Trophoblast cell (in vitro differentiated cells and primary cell): ENCODE data around the gene ADGRG2.

Experiments used
- DNase-seq, 2 donors: peaks; one replicate each; pipeline ENCODE4 v3.0.0-alpha.2; 2016
- H2AFZ ChIP-seq: 2 replicates; pipeline ENCODE4 v1.6.1; 2013; ENCODE audit warnings: low read length, moderate library complexity, mild to moderate bottlenecking; ENCODE audit not compliant: insufficient read depth, poor library complexity
- H2AK5ac ChIP-seq: 2 replicates; pipeline ENCODE4 v1.6.1; 2013; ENCODE audit warnings: mild to moderate bottlenecking, low read length
- H2BK120ac ChIP-seq: 2 replicates; pipeline ENCODE4 v1.6.1; 2013; ENCODE audit warnings: low read length, mild to moderate bottlenecking, moderate library complexity; ENCODE audit not compliant: insufficient read depth, poor library complexity
- H2BK12ac ChIP-seq: 2 replicates; pipeline ENCODE4 v1.6.1; 2013; ENCODE audit warnings: mild to moderate bottlenecking, low read length, moderate library complexity
- H2BK5ac ChIP-seq: 2 replicates; pipeline ENCODE4 v1.6.1; 2013; ENCODE audit warnings: low read length, low read depth, moderate library complexity, mild to moderate bottlenecking; ENCODE audit not compliant: poor library complexity
- H3K14ac ChIP-seq: 2 replicates; pipeline ENCODE4 v1.6.1; 2013; ENCODE audit warnings: mild to moderate bottlenecking, low read length
- H3K18ac ChIP-seq: 2 replicates; pipeline ENCODE4 v1.6.1; 2013; ENCODE audit warnings: mild to moderate bottlenecking, low read length
- H3K23ac ChIP-seq: 2 replicates; pipeline ENCODE4 v1.6.1; 2013; ENCODE audit warnings: low read length
- H3K27ac ChIP-seq: 2 replicates; pipeline ENCODE4 v1.5.1; 2013; ENCODE audit warnings: low read depth, mild to moderate bottlenecking, inconsistent platforms, low read length, moderate library complexity
- H3K27me3 ChIP-seq: 2 replicates; pipeline ENCODE4 v1.6.1; 2013; ENCODE audit warnings: inconsistent platforms, mild to moderate bottlenecking, low read length, moderate library complexity; ENCODE audit not compliant: insufficient read depth
- H3K36me3 ChIP-seq, 2 experiments: 1 replicate in 1 of 2; 2 replicates in 1 of 2; pipeline ENCODE4 v1.6.1; 2013; ENCODE audit warnings: low read length in 2 of 2, mild to moderate bottlenecking in 2 of 2, moderate library complexity in 1 of 2; ENCODE audit not compliant: insufficient read depth in 2 of 2, control insufficient read depth in 1 of 2
- H3K4ac ChIP-seq: 2 replicates; pipeline ENCODE4 v1.6.1; 2013; ENCODE audit warnings: low read depth, mild to moderate bottlenecking, low read length, moderate library complexity
- H3K4me1 ChIP-seq, 2 experiments: 1 replicate in 1 of 2; 2 replicates in 1 of 2; pipeline ENCODE4 v1.6.1; 2013; ENCODE audit warnings: low read length in 2 of 2, mild to moderate bottlenecking in 2 of 2, moderate library complexity in 1 of 2; ENCODE audit not compliant: insufficient read depth in 2 of 2, control insufficient read depth in 1 of 2
- H3K4me2 ChIP-seq: 2 replicates; pipeline ENCODE4 v1.6.1; 2013; ENCODE audit warnings: inconsistent platforms, mild to moderate bottlenecking, low read length, moderate library complexity
- H3K4me3 ChIP-seq: 2 replicates; pipeline ENCODE4 v1.5.1; 2013; ENCODE audit warnings: mild to moderate bottlenecking, low read depth, low read length, inconsistent platforms
- H3K79me1 ChIP-seq: one replicate; pipeline ENCODE4 v1.6.1; 2013; ENCODE audit warnings: low read length
- H3K79me2 ChIP-seq: 2 replicates; pipeline ENCODE4 v1.6.1; 2013; ENCODE audit warnings: low read length, mild to moderate bottlenecking; ENCODE audit not compliant: control insufficient read depth, insufficient read depth, poor library complexity
- H3K9ac ChIP-seq: 2 replicates; pipeline ENCODE4 v1.6.1; 2013; ENCODE audit warnings: mild to moderate bottlenecking, low read length
- H3K9me3 ChIP-seq: 2 replicates; pipeline ENCODE4 v1.6.1; 2013; ENCODE audit warnings: low read depth, mild to moderate bottlenecking, control low read depth, inconsistent platforms, low read length; ENCODE audit not compliant: insufficient read depth
- H4K12ac ChIP-seq: 2 replicates; pipeline ENCODE4 v1.6.1; 2013; ENCODE audit warnings: low read depth, mild to moderate bottlenecking, low read length, moderate library complexity
- H4K8ac ChIP-seq: 2 replicates; pipeline ENCODE4 v1.6.1; 2013; ENCODE audit warnings: low read depth, mild to moderate bottlenecking, low read length, moderate library complexity
- H4K91ac ChIP-seq: one replicate; pipeline ENCODE4 v1.6.1; 2013; ENCODE audit warnings: low read depth, mild to moderate bottlenecking, low read length, moderate library complexity
- WGBS: extraction: QIAGEN DNeasy Blood & Tissue Kit; methylation state at CpG from one replicate; pipeline ENCODE4 v1.1.7; 2013; ENCODE audit warnings: missing lambda C conversion rate; ENCODE audit not compliant: insufficient read length, insufficient coverage; ENCODE audit errors: extremely low coverage; 5-methylcytosine and 5-hydroxymethylcytosine counted together

ADGRG2 gene

DNA sequence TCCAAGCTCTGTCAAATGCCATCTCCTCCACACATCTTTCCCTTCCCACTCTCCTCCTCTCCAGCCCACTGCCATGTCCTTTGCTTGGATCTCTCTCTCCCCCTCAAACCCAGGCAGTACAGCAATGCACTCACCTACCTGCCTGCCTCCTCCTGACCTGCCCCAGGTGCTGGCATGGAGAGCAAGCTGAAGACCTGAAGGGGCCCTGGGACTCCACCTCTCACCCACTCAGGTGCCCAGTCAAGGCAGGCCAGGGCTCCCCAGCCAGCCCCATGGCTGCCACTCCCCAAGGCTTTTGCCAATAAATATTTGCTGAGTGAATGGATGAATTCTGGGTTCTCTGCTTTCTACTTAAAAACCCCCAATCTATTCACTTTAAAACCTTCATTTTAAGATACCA, 125.7 kb downstream of the ADGRG2 start:
- Histone ChIP-seq H3K36me3 (no peaks in the 10 kb centered on the region), H3K27me3 (no peaks in the 10 kb centered on the region), H3K4ac (peak overlapping the region; percentile 75), H3K79me2 (no peaks in the 10 kb centered on the region), H3K9me3 (no peaks in the 10 kb centered on the region), H3K18ac (no peak overlapping the region), H3K14ac (peak overlapping the region; percentile 53), H3K4me1 (peaks cover 4% of the 10 kb centered on the region in 2 experiments), H3K79me1 (peaks cover 3% of the 10 kb centered on the region), H2AFZ (peak overlapping the region; percentile 83), H2BK120ac (peak overlapping the region; percentile 68), H3K4me2 (no peak overlapping the region), H4K12ac (peak overlapping the region; percentile 26), H2AK5ac (peak overlapping the region; percentile 72), H2BK12ac (peak overlapping the region; percentile 77), H3K23ac (no peak overlapping the region), H3K27ac (no peak overlapping the region), H3K4me3 (no peak overlapping the region), H2BK5ac (no peak overlapping the region), H3K9ac (no peak overlapping the region), H4K8ac (peak overlapping the region; percentile 78), H4K91ac (peak overlapping the region; percentile 87)
- DNase-seq: no peak

- Histone ChIP-seq H3K23ac (no peak overlapping the region), H2BK120ac (peak overlapping the region; percentile 66), H2BK12ac (no peak overlapping the region), H3K14ac (no peak overlapping the region), H2AFZ (no peak overlapping the region), H3K4me2 (no peak overlapping the region), H3K9me3 (no peaks in the 10 kb centered on the region), H3K79me2 (no peaks in the 10 kb centered on the region), H3K27me3 (no peaks in the 10 kb centered on the region), H3K4me1 (peaks cover 4% of the 10 kb centered on the region in 2 experiments), H4K91ac (no peak overlapping the region), H3K4ac (no peak overlapping the region), H3K36me3 (no peaks in the 10 kb centered on the region), H4K8ac (no peak overlapping the region), H3K27ac (peak overlapping the region; percentile 65), H3K79me1 (peaks cover 3% of the 10 kb centered on the region), H3K18ac (no peak overlapping the region), H3K9ac (no peak overlapping the region), H2BK5ac (no peak overlapping the region), H3K4me3 (no peak overlapping the region), H2AK5ac (no peak overlapping the region), H4K12ac (no peak overlapping the region)
- no CpG with 5 or more reads among the region's 3 CpGs for WGBS
- DNase-seq: peak; percentile 12 to 86
These were observed 127.0 kb downstream of the ADGRG2 start for GRCh38 chrX:18995221-18995620.

- Histone ChIP-seq H3K4me3 (no peak overlapping the region), H3K27ac (peak overlapping the region; percentile 65), H3K4me1 (peaks cover 4% of the 10 kb centered on the region in 2 experiments), H3K9me3 (no peaks in the 10 kb centered on the region), H3K23ac (no peak overlapping the region), H2BK120ac (peak overlapping the region; percentile 66), H3K79me2 (no peaks in the 10 kb centered on the region), H3K36me3 (no peaks in the 10 kb centered on the region), H2BK5ac (peak overlapping the region; percentile 56), H3K4ac (no peak overlapping the region), H3K14ac (no peak overlapping the region), H4K91ac (no peak overlapping the region), H3K9ac (no peak overlapping the region), H4K8ac (no peak overlapping the region), H4K12ac (no peak overlapping the region), H3K27me3 (no peaks in the 10 kb centered on the region), H3K79me1 (peaks cover 3% of the 10 kb centered on the region), H3K18ac (no peak overlapping the region), H2BK12ac (no peak overlapping the region), H2AFZ (no peak overlapping the region), H3K4me2 (peak overlapping the region; percentile 36), H2AK5ac (no peak overlapping the region)
- no CpG with 5 or more reads among the region's 3 CpGs for WGBS
- peak; percentile 9 to 65 for DNase-seq
These were observed 127.6 kb downstream of the ADGRG2 start for GRCh38 chrX:18994713-18995112.

GRCh38 chrX:18992829-18993228, 129.4 kb downstream of the ADGRG2 start:
- Histone ChIP-seq H3K4ac (no peak overlapping the region), H3K27ac (no peak overlapping the region), H3K27me3 (no peaks in the 10 kb centered on the region), H3K9ac (no peak overlapping the region), H2BK12ac (no peak overlapping the region), H3K4me3 (no peak overlapping the region), H4K91ac (peak overlapping the region; percentile 62), H3K23ac (no peak overlapping the region), H4K12ac (no peak overlapping the region), H3K4me2 (no peak overlapping the region), H3K79me2 (no peaks in the 10 kb centered on the region), H3K79me1 (peaks cover 3% of the 10 kb centered on the region), H2BK5ac (no peak overlapping the region), H3K14ac (no peak overlapping the region), H2AK5ac (no peak overlapping the region), H3K4me1 (peaks cover 4% of the 10 kb centered on the region in 2 experiments), H2BK120ac (no peak overlapping the region), H3K9me3 (no peaks in the 10 kb centered on the region), H2AFZ (no peak overlapping the region), H3K36me3 (no peaks in the 10 kb centered on the region), H3K18ac (no peak overlapping the region), H4K8ac (no peak overlapping the region)
- WGBS: no CpG with 5 or more reads among the region's 7 CpGs
- DNase-seq: no peak
